HG02759 (cell line): Measurements from ENCODE around the gene PACS2.
"Not testable (repeated sequence)": the region's sequence is repeated elsewhere in the genome, so short reads cannot be mapped to it uniquely, and the experiment has no call there.

Experiments
- ATAC-seq: cut with Tn5 transposase; IDR thresholded peaks from one replicate; pipeline ENCODE4 v1.9.1; 2021; ENCODE audit warnings: mild to moderate bottlenecking, moderate library complexity; ENCODE audit not compliant: unreplicated experiment

The PACS2 gene

GRCh38 chr14:105287249-105288102 lies 27.1 kb upstream of the PACS2 start:
- no peak for ATAC-seq

- not testable (repeated sequence) for ATAC-seq
Observed at GRCh38 chr14:105288936-105289335, 25.6 kb upstream of the PACS2 start.

DNA sequence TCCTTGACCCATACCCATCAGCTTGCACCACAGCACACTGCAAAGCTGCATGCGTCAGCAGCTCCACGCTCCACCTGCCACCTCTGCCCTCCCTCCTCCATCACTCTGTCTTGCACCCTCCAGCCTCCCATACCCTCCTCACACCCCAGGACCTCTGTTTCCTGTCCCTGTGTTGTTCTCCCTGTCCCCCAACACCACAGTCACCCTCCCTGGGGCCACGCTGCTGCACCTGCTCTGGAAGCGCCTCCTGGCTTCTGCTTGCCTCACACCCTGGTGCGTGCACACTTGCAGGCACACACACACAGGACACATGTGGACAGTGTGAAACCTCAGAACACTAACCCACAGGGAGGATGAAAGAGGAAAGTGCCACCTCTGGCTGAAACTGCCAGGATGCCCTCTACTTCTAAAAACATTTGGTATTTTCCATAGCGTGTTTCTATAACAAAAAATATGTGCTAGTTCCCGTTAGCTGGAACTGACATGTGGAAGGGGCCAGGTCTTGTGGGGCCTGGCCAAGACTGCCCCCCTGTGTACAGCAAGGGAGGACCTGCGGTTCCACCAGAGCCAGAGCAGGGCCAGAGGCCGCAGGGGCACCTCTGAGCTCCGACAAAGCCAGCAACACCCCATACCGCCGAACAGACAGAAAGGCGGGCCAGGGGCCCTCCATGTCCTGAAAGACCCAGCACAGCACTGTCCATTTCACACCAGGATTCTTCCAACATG lies 23.8 kb upstream of the PACS2 start:
- no peak for ATAC-seq

- ATAC-seq: no peak
Observed at GRCh38 chr14:105292826-105293711, 21.5 kb upstream of the PACS2 start.

- ATAC-seq: peak; percentile 56
Observed at GRCh38 chr14:105294142-105294597, 20.4 kb upstream of the PACS2 start.

GRCh38 chr14:105297311-105297710 lies 17.2 kb upstream of the PACS2 start:
- not testable (repeated sequence) for ATAC-seq

DNA sequence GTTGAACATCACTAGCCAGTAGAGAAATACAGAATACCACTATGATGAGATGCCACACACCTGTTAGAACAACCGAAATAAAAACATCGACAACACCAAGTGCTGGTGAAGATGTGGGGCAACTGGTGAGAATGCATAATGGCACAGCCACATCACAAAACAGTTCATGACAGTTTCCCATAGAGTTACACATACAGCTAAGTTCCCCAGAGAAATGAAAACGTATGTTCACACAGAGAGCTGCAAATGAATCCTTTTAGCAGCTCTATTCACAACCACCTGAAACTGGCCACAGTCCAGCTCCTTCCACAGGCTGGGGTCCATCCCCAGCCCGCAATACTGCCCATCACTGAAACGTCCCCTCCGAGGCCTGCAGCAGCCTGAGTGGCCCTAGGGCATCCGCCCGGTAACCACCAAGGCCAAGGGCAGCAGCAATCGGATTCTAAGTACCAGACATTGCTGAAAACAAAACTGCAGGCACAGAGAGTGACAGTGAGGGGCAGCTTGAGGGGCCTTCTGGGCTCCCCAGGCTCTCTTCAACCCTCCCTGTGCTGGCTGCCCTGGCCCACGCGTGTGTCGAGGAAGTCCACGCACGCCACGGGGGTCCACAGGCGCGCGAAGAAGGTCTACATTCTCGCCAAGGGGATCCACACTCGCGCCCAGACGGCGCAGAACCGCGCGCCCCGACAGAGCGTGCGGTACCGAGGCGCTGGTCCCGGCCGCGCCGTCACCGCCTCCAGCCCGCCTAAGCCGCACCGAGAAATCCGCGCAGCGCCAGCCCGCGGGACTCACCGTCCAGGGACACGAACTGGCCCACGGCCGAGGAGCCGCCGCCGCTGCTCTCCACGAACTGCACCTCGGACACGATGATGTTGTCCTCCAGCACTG lies 14.7 kb upstream of the PACS2 start:
- peak; percentile 12 for ATAC-seq

DNA sequence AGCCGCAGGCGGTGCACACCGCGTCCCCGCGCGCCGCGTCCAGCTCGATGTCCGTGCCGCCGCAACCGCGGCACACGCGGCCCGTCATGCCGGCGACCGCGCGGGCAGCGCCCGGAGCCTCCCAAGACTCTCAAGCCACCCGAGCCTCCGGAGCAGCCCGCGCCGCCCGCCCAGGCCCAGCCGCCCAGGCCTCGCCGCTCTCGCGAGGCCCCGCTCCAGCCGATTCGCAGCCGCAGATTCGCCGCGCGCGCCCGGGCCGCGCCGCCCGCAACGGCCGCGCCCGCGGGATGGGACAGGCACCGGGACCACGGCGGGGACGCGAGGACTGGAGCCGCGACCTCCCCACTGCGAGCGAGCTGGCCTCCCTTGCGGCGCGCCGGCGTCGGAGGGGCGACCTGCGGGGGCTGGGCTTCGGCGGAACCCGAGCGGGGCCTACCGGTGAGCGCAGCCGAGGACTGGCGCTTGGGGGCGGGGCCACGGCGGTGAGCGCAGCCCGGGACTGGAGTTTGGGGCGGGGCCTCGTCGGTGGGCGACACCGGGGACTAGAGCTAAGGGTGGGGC lies 13.9 kb upstream of the PACS2 start, which contains the start of gene BRF1:
Gene BRF1 (minus strand): TSS at position 460 of the 561 bp plus-strand sequence. CDS start 372 bp downstream, at position 88.
- ATAC-seq: peak; percentile 85

- ATAC-seq: peak; percentile 68
Observed at GRCh38 chr14:105301103-105301914, 13.2 kb upstream of the PACS2 start.

DNA sequence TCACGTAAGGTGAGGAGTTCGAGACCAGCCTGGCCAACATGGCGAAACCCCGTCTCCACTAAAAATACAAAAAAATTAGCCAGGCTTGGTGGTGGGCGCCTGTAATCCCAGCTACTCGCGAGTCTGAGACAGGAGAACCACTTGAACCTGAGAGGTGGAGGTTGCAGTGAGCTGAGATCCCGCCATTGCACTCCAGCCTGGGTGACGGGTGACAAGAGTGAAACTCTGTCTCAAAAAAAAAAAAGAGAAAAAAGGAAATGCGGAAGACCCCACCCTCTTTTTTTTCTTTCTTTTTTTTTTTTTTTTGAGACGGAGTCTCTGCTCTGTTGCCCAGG lies 12.7 kb upstream of the PACS2 start:
- not testable (repeated sequence) for ATAC-seq

DNA sequence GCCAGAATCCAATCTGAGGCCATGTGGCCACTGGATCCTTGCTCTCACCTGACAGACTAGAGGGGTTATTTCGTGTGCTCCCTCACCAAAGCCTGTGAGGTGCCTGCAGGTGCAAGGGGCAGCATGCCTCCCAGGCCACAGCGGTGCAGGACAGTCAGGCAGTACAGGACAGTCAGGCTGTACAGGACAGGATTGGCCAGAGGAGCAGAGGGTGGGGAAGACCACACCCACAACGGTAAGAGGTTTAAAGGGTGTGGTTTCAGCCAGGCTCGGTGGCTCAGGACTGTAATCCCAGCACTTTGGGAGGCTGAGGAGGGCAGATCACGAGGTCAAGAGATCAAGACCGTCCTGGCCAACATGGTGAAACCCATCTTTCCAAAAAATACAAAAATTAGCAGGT lies 10.6 kb upstream of the PACS2 start:
- no peak for ATAC-seq

DNA sequence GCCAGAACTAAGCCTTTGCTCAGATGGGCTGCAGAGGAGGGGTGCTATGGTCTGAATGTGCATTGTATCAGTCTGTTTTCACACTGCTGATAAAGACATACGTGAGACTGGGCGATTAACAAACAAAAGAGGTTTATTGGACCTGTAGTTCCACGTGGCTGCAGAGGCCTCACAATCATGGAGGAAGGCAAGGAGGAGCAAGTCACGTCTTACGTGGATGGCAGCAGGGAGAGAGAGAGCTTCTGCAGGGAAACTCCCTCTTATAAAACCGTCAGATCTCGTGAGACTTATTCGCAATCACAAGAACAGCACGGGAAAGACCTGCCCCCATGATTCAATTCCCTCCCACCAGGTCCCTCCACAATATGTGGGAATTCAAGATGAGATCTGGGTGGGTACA lies 10.0 kb upstream of the PACS2 start:
- ATAC-seq: no peak

DNA sequence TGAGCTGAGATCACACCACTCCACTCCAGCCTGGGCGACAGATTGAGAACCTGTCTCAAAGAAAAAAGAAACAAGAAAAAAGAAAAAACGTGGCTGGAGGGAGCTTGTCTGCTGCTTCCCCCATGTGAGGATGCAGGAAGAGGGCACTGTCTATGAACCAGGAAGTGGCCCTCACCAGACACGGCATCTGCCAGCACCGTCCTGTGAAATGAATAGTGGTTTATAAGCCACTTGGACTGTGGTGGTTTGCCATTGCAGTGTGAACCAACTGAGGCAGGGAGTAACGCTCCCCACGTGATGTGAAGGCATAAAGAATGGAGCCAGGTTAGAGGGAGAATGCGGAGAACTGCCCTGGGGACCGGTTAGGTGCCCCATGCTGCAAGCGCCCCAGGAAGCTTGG lies 9.2 kb upstream of the PACS2 start:
- no peak for ATAC-seq

- ATAC-seq: no peak
Observed at GRCh38 chr14:105305791-105306190, 8.8 kb upstream of the PACS2 start.

DNA sequence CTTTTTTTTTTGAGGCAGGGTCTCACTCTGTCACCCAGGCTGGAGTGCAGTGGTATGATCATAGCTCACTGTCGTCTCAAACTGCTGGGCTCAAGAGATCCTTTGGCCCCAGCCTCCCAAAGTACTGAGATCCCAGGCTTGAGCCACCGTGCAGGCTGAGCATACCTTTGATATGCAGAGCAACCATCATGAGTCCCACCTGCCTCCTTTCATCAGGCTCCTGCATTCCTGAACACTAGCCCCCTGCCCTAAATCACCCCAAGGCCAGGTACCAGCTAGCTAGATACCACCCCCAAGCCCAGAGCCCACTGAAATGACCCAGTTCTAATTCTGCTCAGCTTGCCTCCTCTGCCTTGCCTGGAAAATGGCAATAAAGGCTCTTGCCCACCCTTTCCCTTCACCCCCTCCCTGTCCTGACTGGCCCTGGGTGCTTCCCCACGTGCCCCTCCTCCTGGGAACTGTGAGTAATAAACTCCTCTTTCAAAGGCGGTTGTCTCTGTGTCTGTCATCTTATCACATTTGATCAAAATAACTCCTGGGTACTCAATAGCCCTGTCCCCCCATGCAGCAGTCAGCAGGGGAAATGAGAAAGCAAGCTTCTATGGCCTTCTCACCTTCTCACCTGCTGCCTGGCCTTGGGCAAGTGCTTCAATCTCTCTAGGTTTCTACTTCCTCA lies 7.4 kb upstream of the PACS2 start:
- no peak for ATAC-seq

DNA sequence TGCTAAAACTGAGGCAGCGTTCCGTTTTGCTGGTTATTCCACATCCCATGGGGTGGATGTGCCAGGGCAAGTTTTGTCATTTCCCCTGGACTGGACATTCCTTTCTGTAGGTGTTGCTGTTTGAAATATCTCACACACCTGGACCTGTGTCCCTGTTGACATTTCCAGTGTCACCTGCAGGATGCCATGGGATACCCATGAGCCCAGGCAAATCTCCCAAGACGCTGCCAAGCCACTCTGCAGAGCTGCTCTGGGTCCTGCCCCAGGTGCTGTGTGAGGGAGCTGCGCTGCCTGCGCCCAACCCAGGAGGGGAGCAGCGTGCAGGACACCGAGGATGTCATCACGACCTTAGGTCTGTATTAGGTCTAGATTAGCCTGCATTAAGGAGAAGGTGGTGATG lies 5.2 kb upstream of the PACS2 start:
- ATAC-seq: no peak

DNA sequence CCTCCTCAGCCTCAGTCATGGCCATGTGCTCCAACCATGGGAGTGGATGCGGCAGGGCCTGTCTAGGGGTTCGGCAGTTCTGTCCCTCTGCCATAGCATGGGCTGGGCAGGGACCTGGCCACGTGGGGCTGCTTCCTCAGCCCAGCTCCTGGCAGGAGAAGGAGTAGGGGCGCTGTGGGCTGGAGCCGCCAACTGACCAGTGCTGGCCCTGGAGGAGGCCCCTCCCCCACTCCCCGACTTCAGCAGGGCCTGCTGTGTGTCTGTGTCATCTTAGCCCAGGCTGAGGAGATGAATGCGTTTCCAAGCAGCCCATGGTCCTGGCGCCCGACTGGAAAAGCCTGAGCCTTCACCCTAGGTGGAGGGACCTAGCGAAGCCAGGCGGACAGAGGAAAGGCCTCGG lies 2.7 kb upstream of the PACS2 start:
- ATAC-seq: no peak

DNA sequence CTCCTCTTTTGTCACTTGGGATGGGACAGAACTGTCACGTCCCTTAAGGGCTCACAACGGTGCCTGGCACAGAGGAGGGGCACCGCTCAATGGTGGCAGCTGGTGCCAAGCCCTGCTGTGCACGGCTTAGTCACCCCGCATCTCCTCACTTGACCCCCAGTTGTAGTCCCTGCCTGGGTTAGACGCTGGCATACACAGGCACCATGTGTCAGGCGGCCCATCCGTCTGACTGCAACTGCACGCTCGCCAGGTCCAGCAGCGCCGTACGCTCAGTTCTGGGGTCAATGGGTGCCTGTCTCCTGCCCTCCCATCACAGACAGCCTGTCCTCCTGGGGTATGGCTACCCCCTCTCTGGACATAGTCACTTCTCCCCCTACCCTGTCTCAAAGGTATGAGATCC lies 1.6 kb upstream of the PACS2 start:
- no peak for ATAC-seq
